Uterus (tissue), 4 donors: ENCODE results near the gene PROCR. TPM values are rescaled to one million over a fixed set of nuclear protein-coding genes. Genes with fewer than 3 reads are reported as not detected.
A peak's percentile ranks its signal among the peaks of the same experiment; 100 is the strongest.

Experiments
- DNase-seq, 2 donors: peaks; one replicate each; pipeline ENCODE4 v3.0.0-alpha.2; 2019 to 2020
- H3K27ac ChIP-seq, 2 donors: fragments of 200-600 bp; sonication (generic); 1 replicate in 1 of 2; 2 replicates in 1 of 2; pipeline ENCODE4 v1.5.1; 2016 to 2018
- H3K27me3 ChIP-seq, 2 donors: fragments of 200-600 bp; sonication (generic); one replicate each; pipeline ENCODE4 v1.5.1; 2018 to 2019; ENCODE audit warnings: control low read depth in 1 of 2
- H3K36me3 ChIP-seq, 2 donors: fragments of 200-600 bp; sonication (generic); one replicate each; pipeline ENCODE4 v1.5.1; 2019; ENCODE audit warnings: control low read depth in 1 of 2
- H3K4me1 ChIP-seq, 2 donors: fragments of 200-600 bp; sonication (generic); one replicate each; pipeline ENCODE4 v1.5.1; 2018 to 2019; ENCODE audit warnings: control low read depth in 1 of 2
- H3K4me3 ChIP-seq, 2 donors: fragments of 200-600 bp; sonication (generic); 1 replicate in 1 of 2; 2 replicates in 1 of 2; pipeline ENCODE4 v1.5.1; 2018 to 2019; ENCODE audit warnings: mild to moderate bottlenecking in 1 of 2
- H3K9me3 ChIP-seq, 2 donors: fragments of 200-600 bp; sonication (generic); one replicate each; pipeline ENCODE4 v1.5.1; 2019; ENCODE audit warnings: control low read depth in 1 of 2
- CTCF ChIP-seq, 4 experiments: fragments of 200-600 bp in 2 of 4; fragments of 450-650 bp in 2 of 4; sonication (generic) in 2 of 4; IDR thresholded peaks; one replicate each; pipeline ENCODE4 v1.5.1; 2016 to 2019; ENCODE audit warnings: antibody characterized with exemption in 4 of 4, mild to moderate bottlenecking in 2 of 4, moderate library complexity in 1 of 4
- POLR2A ChIP-seq, 2 donors: fragments of 450-650 bp; IDR thresholded peaks; one replicate each; pipeline ENCODE4 v1.6.1; 2016; ENCODE audit warnings: antibody characterized with exemption in 2 of 2, mild to moderate bottlenecking in 1 of 2, moderate library complexity in 1 of 2
- intact Hi-C: fragments of 100-400 bp; cut with DNase I; formaldehyde crosslinking; loops from one replicate; pipeline ENCODE4 v1.15.1; 2023; ENCODE audit warnings: low total_unique reads
- small RNA-seq: library from RNA; depleted of rRNA; stranded (forward); fragments of <200 nt; gene quantifications from one replicate; pipeline ENCODE3, GENCODE V24; 2016
- total RNA-seq, 4 donors: library from RNA; depleted of rRNA in 3 of 4; stranded (reverse); fragments of >200 nt in 3 of 4; gene quantifications; one replicate each; pipeline versions ENCODE4 v1.1.0 to v1.2.4, GENCODE V29; 2014 to 2023
- donor health status: DM: yes; HTN: yes; CAD: no.

PROCR gene
- total RNA-seq, 4 donors from 2014 or later = 40.2 to 96.2 (median 60.7) TPM

GRCh38 chr20:35226126-35226883 is 54.4 kb downstream of the PROCR start, which contains the start of gene MMP24:
TSS of gene MMP24 (plus strand) at chr20:35226690. CDS start at chr20:35226739, 49 bp downstream.
- TF ChIP-seq POLR2A (IDR thresholded peaks at IDR 0.05) (no peak), CTCF (IDR thresholded peaks at IDR 0.05) (no peak)
- intact Hi-C loops = no loop called here
- Histone ChIP-seq H3K4me3 (peak within 1 kb of the TSS in 1 of 2 donors; percentile 11), H3K36me3 (no peaks in the 10 kb centered on the region), H3K9me3 (no peaks in the 10 kb centered on the region), H3K27ac (no peak within 1 kb of the TSS), H3K4me1 (peaks cover 0 to 4% of the 10 kb centered on the region in 2 donors), H3K27me3 (peaks cover 0 to 3% of the 10 kb centered on the region in 2 donors)
- no peak for DNase-seq

Small RNA genes lying within 50 kb of the gene (small RNA-seq; reads per million reads assigned to genes)
- gene MT1P3 = not detected
- gene RNA5SP483 = not detected

Other genes starting within 250 kb of the PROCR start
- 10 to 100 TPM in 3 of 4 donors, 1 to 10 TPM in 1; 3.8 to 47.2 (median 16.5) TPM for gene GSS, start 216.3 kb upstream of the PROCR start, total RNA-seq
- 1 to 10 TPM in 1 of 4 donors, under 1 TPM in 2, not detected in 1; 0.41 to 3.0 (median 0.51) TPM for gene MYH7B, start 216.2 kb upstream of the PROCR start, total RNA-seq
- 10 to 100 TPM; 20.0 to 77.5 (median 49.6) TPM for gene TRPC4AP, start 79.3 kb upstream of the PROCR start, total RNA-seq
- 10 to 100 TPM in 3 of 4 donors, 1 to 10 TPM in 1; 2.6 to 18.5 (median 13.3) TPM for gene EDEM2, start 24.7 kb upstream of the PROCR start, total RNA-seq
- 1 to 10 TPM in 3 of 4 donors, under 1 TPM in 1; 0.51 to 2.6 (median 2.0) TPM for gene MMP24, start 54.6 kb downstream of the PROCR start, total RNA-seq
- gene MMP24OS, start 106.0 kb downstream of the PROCR start, total RNA-seq = 10 to 100 TPM in 3 of 4 donors, 1 to 10 TPM in 1; 8.8 to 67.8 (median 18.1) TPM
- 10 to 100 TPM; 33.8 to 80.9 (median 66.8) TPM for gene EIF6, start 112.7 kb downstream of the PROCR start, total RNA-seq
- not detected for gene FAM83C, start 120.4 kb downstream of the PROCR start, total RNA-seq
- gene UQCC1, start 239.9 kb downstream of the PROCR start, total RNA-seq = 10 to 100 TPM; 11.5 to 80.4 (median 52.8) TPM